ENCODE data around the gene HOXD9. TPM values are rescaled to one million over a fixed set of nuclear protein-coding genes. Genes with fewer than 3 reads are reported as not detected.

Gene HOXD9
- 0.56 TPM for total RNA-seq (ENCODE audit: unreplicated experiment)
- long read RNA-seq, result 0 reads

- peak; percentile 67 for DNase-seq (ENCODE audit: low spot score)
- Mint-ChIP-seq H3K36me3 (ENCODE audit: low read depth, unreplicated experiment) (no peaks in the 10 kb centered on the region), H3K27ac (ENCODE audit: unreplicated experiment) (no peak within 1 kb of the TSS), H3K9me3 (ENCODE audit: unreplicated experiment) (no peaks in the 10 kb centered on the region), H3K4me3 (ENCODE audit: unreplicated experiment) (peak within 1 kb of the TSS; percentile 80), H3K27me3 (ENCODE audit: unreplicated experiment) (peaks cover 51% of the 10 kb centered on the region), H3K4me1 (ENCODE audit: unreplicated experiment) (peaks cover 16% of the 10 kb centered on the region)
- no peak for TF ChIP-seq CTCF (IDR thresholded peaks at IDR 0.05; ENCODE audit: unreplicated experiment)
These were observed at the start of gene HOXD9 for GRCh38 chr2:176122683-176123410. Gene HOXD9 (plus strand): TSS chr2:176122719. CDS start chr2:176122769, 50 bp downstream.

DNA sequence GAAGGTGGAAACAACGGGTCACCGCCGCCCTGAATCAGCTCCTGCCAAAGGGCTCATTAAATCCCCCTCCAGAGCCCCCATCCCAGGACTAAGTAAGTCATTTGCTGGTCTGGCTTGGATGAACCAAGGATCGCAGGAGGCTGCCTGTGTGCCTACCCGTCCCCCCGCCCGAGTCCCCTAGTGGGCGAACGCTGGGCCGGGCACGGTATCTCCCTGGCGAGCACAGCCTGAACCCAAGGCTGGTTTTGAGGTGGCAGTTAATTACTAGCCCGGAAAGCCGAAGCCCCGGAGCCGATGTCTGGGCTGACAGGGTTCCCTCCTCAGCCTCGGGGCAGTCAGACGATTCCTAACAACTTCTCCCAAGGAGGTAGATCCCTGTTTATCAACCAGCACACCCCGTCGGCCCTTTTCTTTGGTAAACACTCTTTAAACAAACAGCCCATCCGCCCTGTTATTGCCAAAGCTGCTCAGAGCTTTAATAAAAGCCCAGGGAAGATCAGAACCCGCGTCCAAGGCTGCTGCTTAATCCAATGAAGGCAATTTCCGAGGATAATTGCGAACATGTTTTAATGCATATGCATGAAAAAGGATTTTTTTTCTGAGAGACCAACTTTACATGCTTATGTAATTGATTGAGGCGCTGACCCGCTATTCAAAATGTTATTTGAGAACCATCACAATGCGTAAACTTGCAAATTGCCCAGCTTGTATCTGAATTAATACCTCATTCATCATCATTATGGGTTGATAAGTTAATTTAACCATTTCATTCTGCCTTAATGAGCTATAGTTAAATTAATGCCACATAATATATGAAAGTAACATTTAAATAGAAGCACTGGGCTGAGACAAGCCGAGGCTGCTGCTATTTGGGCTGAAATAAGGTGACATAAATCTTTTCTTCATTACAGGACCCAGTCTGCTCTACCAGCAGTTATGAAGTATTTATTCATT is 49.3 kb upstream of the HOXD9 start:
- Mint-ChIP-seq H3K27ac (ENCODE audit: unreplicated experiment) (no peak overlapping the region), H3K36me3 (ENCODE audit: low read depth, unreplicated experiment) (no peaks in the 10 kb centered on the region), H3K4me1 (ENCODE audit: unreplicated experiment) (peaks cover 13% of the 10 kb centered on the region), H3K27me3 (ENCODE audit: unreplicated experiment) (peaks cover 23% of the 10 kb centered on the region), H3K4me3 (ENCODE audit: unreplicated experiment) (no peak overlapping the region), H3K9me3 (ENCODE audit: unreplicated experiment) (no peaks in the 10 kb centered on the region)
- DNase-seq (ENCODE audit: low spot score), result peak; percentile 20
- TF ChIP-seq CTCF (IDR thresholded peaks at IDR 0.05; ENCODE audit: unreplicated experiment), result no peak

DNA sequence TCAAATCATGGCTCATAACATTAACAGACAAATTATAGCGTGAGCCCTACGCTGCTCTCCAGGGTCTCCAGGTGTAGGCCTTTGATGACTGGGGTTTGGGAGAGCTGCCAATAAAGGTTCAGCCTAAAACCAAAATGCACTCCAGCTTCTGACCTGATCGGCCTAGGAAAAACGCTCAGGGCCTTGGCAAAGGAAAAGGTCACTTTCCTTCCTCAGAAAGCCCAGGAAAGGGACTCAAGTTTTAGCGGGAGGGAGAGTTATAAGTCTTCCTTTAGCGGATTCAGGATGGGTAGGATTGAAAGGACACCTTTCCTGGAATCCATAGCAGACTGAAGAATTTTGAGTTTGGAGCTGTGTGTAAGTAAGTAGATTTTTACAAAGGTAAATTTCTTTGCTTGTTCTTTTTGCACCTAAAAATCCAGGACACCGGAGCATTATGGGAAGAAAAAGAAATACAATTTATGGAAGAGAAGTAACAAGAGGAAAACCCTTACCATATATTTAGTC is 47.5 kb upstream of the HOXD9 start:
- no peak overlapping the region for H3K4me3 Mint-ChIP-seq (ENCODE audit: unreplicated experiment)
- H3K27ac Mint-ChIP-seq (ENCODE audit: unreplicated experiment), result no peak overlapping the region
- no peaks in the 10 kb centered on the region for H3K9me3 Mint-ChIP-seq (ENCODE audit: unreplicated experiment)

GRCh38 chr2:176075481-176075880 is 47.0 kb upstream of the HOXD9 start:
- peaks cover 15% of the 10 kb centered on the region for H3K4me1 Mint-ChIP-seq (ENCODE audit: unreplicated experiment)
- H3K36me3 Mint-ChIP-seq (ENCODE audit: low read depth, unreplicated experiment), result no peaks in the 10 kb centered on the region
- peak overlapping the region; percentile 68 for H3K4me3 Mint-ChIP-seq (ENCODE audit: unreplicated experiment)
- H3K27ac Mint-ChIP-seq (ENCODE audit: unreplicated experiment), result no peak overlapping the region
- TF ChIP-seq CTCF (IDR thresholded peaks at IDR 0.05; ENCODE audit: unreplicated experiment), result no peak
- H3K9me3 Mint-ChIP-seq (ENCODE audit: unreplicated experiment), result no peaks in the 10 kb centered on the region
- H3K27me3 Mint-ChIP-seq (ENCODE audit: unreplicated experiment), result peaks cover 27% of the 10 kb centered on the region
- peak; percentile 40 for DNase-seq (ENCODE audit: low spot score)

More for the DNA sequence above, 47.5 kb upstream of the HOXD9 start:
- peaks cover 15% of the 10 kb centered on the region for H3K4me1 Mint-ChIP-seq (ENCODE audit: unreplicated experiment)
- DNase-seq (ENCODE audit: low spot score), result no peak
- H3K36me3 Mint-ChIP-seq (ENCODE audit: low read depth, unreplicated experiment), result no peaks in the 10 kb centered on the region
- H3K27me3 Mint-ChIP-seq (ENCODE audit: unreplicated experiment), result peaks cover 32% of the 10 kb centered on the region
- TF ChIP-seq CTCF (IDR thresholded peaks at IDR 0.05; ENCODE audit: unreplicated experiment), result no peak
